ENCODE data around the gene ZFP57. TPM values are rescaled to one million over a fixed set of nuclear protein-coding genes. Genes with fewer than 3 reads are reported as not detected.

The ZFP57 gene
- total RNA-seq, 6 donors from 2014 or later = 0.30 to 2.1 TPM; not detected in 4

DNA sequence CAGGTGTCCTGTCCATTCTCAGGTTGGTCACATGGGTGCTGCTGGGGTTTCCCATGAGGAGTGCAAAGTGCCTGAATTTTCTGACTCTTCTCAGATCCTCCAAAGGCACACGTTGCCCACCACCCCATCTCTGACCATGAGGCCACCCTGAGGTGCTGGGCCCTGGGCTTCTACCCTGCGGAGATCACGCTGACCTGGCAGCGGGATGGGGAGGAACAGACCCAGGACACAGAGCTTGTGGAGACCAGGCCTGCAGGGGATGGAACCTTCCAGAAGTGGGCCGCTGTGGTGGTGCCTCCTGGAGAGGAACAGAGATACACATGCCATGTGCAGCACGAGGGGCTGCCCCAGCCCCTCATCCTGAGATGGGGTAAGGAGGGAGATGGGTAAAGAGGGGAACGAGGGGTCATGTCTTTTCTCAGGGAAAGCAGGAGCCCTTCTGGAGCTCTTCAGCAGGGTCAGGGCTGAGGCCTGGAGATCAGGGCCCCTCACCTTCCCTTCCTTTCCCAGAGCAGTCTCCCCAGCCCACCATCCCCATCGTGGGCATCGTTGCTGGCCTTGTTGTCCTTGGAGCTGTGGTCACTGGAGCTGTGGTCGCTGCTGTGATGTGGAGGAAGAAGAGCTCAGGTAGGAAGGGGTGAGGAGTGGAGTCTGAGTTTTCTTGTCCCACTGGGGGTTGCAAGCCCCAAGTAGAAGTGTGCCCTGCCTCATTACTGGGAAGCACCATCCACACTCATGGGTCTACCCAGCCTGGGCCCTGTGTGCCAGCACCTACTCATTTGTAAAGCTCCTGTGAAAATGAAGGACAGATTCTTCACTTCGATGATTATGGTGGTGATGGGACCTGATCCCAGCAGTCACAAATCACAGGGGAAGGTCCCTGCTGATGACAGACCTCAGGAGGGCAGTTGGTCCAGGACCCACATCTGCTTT lies 44.3 kb upstream of the ZFP57 start:
- no peak for ATAC-seq (ENCODE audit: low FRiP score in 2 of 2)
- WGBS, 2 donors = 63 to 75% methylated on average over 6 to 9 of the region's 11 CpGs
- TF ChIP-seq POLR2AphosphoS5 (IDR thresholded peaks at IDR 0.05) (no peak), POLR2A (IDR thresholded peaks at IDR 0.05) (no peak), EP300 (IDR thresholded peaks at IDR 0.05) (no peak)
- TF ChIP-seq, protein P1, sequence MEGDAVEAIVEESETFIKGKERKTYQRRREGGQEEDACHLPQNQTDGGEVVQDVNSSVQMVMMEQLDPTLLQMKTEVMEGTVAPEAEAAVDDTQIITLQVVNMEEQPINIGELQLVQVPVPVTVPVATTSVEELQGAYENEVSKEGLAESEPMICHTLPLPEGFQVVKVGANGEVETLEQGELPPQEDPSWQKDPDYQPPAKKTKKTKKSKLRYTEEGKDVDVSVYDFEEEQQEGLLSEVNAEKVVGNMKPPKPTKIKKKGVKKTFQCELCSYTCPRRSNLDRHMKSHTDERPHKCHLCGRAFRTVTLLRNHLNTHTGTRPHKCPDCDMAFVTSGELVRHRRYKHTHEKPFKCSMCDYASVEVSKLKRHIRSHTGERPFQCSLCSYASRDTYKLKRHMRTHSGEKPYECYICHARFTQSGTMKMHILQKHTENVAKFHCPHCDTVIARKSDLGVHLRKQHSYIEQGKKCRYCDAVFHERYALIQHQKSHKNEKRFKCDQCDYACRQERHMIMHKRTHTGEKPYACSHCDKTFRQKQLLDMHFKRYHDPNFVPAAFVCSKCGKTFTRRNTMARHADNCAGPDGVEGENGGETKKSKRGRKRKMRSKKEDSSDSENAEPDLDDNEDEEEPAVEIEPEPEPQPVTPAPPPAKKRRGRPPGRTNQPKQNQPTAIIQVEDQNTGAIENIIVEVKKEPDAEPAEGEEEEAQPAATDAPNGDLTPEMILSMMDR (IDR thresholded peaks at IDR 0.05) = no peak
- DNase-seq = no peak
- Histone ChIP-seq H3K36me3 (peaks cover 0 to 46% (median 26%) of the 10 kb centered on the region in 4 donors), H3K27ac (peak overlapping the region in 1 of 4 donors; percentile 97), H3K27me3 (no peaks in the 10 kb centered on the region), H3K4me1 (peaks cover 18 to 22% (median 22%) of the 10 kb centered on the region in 4 donors), H3K4me3 (peak overlapping the region in 3 of 4 donors; percentile 80 to 86 (median 83)), H3K9me3 (no peaks in the 10 kb centered on the region)

DNA sequence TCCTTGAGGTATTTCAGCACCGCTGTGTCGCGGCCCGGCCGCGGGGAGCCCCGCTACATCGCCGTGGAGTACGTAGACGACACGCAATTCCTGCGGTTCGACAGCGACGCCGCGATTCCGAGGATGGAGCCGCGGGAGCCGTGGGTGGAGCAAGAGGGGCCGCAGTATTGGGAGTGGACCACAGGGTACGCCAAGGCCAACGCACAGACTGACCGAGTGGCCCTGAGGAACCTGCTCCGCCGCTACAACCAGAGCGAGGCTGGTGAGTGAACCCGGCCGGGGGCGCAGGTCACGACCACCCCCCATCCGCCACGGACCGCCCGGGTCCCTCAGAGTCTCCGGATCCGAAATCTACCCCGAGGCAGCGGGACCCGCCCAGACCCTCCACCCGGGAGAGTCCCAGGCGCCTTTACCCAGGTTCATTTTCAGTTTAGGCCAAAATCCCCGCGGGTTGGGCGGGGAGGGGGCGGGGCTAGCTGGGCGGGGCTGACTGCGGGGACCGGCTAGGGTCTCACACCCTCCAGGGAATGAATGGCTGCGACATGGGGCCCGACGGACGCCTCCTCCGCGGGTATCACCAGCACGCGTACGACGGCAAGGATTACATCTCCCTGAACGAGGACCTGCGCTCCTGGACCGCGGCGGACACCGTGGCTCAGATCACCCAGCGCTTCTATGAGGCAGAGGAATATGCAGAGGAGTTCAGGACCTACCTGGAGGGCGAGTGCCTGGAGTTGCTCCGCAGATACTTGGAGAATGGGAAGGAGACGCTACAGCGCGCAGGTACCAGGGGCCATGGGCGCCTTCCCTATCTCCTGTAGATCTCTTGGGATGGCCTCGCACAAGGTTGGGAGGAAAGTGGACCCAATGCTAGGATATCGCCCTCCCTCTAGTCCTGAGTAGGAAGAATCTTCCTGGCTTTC lies 43.0 kb upstream of the ZFP57 start:
- Histone ChIP-seq H3K36me3 (peaks cover 0 to 46% (median 26%) of the 10 kb centered on the region in 4 donors), H3K9me3 (no peaks in the 10 kb centered on the region), H3K27me3 (no peaks in the 10 kb centered on the region), H3K4me3 (peak overlapping the region; percentile 77 to 86 (median 82)), H3K4me1 (peaks cover 18 to 22% (median 22%) of the 10 kb centered on the region in 4 donors), H3K27ac (peak overlapping the region; percentile 89 to 98 (median 97))
- DNase-seq = peak; percentile 57 to 94
- ATAC-seq (ENCODE audit: low FRiP score in 2 of 2) = peak; percentile 71 to 83
- TF ChIP-seq POLR2AphosphoS5 (IDR thresholded peaks at IDR 0.05) (peak in 1 of 2 donors; percentile 43), POLR2A (IDR thresholded peaks at IDR 0.05) (no peak)
- TF ChIP-seq, protein P1 (IDR thresholded peaks at IDR 0.05) = peak in 1 of 6 experiments; percentile 1
- WGBS, 2 donors = 7 to 21% methylated on average over 15 to 72 of the region's 76 CpGs

DNA sequence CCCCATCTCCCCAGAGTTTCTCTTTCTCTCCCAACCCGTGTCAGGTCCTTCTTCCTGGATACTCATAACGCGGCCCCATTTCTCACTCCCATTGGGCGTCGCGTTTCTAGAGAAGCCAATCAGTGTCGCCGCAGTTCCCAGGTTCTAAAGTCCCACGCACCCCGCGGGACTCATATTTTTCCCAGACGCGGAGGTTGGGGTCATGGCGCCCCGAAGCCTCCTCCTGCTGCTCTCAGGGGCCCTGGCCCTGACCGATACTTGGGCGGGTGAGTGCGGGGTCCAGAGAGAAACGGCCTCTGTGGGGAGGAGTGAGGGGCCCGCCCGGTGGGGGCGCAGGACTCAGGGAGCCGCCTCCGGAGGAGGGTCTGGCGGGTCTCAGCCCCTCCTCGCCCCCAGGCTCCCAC lies 42.3 kb upstream of the ZFP57 start, which contains the start of gene HLA-F:
TSS of gene HLA-F (plus strand) at position 173 of the 404 bp plus-strand sequence. CDS start at position 203, 30 bp downstream.
- Histone ChIP-seq H3K4me3 (peak within 1 kb of the TSS; percentile 77 to 86 (median 82)), H3K27me3 (no peaks in the 10 kb centered on the region), H3K9me3 (no peaks in the 10 kb centered on the region), H3K4me1 (peaks cover 18 to 22% (median 22%) of the 10 kb centered on the region in 4 donors), H3K27ac (peak within 1 kb of the TSS; percentile 89 to 98 (median 97)), H3K36me3 (peaks cover 0 to 41% (median 26%) of the 10 kb centered on the region in 4 donors)
- TF ChIP-seq, protein P1 (IDR thresholded peaks at IDR 0.05) = peak in 2 of 6 experiments; percentile 7 to 11
- TF ChIP-seq POLR2A (IDR thresholded peaks at IDR 0.05) (peak in 3 of 4 donors; percentile 73 to 89 (median 84)), EP300 (IDR thresholded peaks at IDR 0.05) (no peak), POLR2AphosphoS5 (IDR thresholded peaks at IDR 0.05) (peak; percentile 80 to 94)
- ATAC-seq (ENCODE audit: low FRiP score in 2 of 2) (peak; percentile 97 to 98), DNase-seq (peak in 1 of 2 donors; percentile 94)
- 0% methylated on average over 15 to 16 of the region's 26 CpGs for WGBS, 2 donors

DNA sequence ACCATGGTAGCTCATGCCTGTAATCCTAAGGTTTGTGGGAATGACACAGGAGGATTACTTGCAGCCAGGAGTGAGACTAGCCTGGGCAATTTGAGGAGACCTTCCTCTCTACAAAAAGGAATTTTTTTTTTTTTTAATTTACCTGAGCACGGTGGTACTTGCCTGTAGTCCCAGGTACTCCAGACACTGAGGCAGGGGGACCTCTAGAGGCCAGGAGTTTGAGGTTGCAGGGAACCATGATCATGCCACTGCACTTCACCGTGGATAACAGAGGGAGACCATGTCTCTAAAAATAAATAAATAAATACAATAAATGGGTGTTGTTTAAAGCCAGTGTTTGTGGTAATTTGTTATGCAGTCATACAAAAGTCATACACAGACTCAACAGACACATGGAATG lies 39.9 kb upstream of the ZFP57 start:
- H3K27ac ChIP-seq = no peak overlapping the region
- ATAC-seq (ENCODE audit: low FRiP score in 2 of 2) (no peak), DNase-seq (no peak)
- WGBS, 2 donors = 31 to 34% methylated on average over 2 of the region's 2 CpGs
- H3K4me3 ChIP-seq = no peak overlapping the region
- no peak for TF ChIP-seq POLR2A (IDR thresholded peaks at IDR 0.05)
- TF ChIP-seq POLR2AphosphoS5 (IDR thresholded peaks at IDR 0.05) = no peak
- TF ChIP-seq EP300 (IDR thresholded peaks at IDR 0.05) = no peak
- TF ChIP-seq, protein P1 (IDR thresholded peaks at IDR 0.05) = no peak
- H3K27me3 ChIP-seq = no peaks in the 10 kb centered on the region
- H3K4me1 ChIP-seq = peaks cover 13 to 19% (median 17%) of the 10 kb centered on the region in 4 donors
- H3K36me3 ChIP-seq = peaks cover 0 to 17% (median 9%) of the 10 kb centered on the region in 4 donors
- H3K9me3 ChIP-seq = no peaks in the 10 kb centered on the region
